Endodermal cell (in vitro differentiated cells): ENCODE results near the gene JAZF1. TPM values are rescaled to one million over a fixed set of nuclear protein-coding genes. Genes with fewer than 3 reads are reported as not detected.

Experiments used
- DNase-seq: peaks from one replicate; pipeline ENCODE4 v3.0.0-alpha.2; 2017
- H3K27ac ChIP-seq: 2 replicates; pipeline ENCODE4 v1.5.1; 2013; ENCODE audit warnings: mild to moderate bottlenecking, low read depth, low read length, moderate library complexity
- H3K27me3 ChIP-seq: 2 replicates; pipeline ENCODE4 v1.6.1; 2013; ENCODE audit warnings: mild to moderate bottlenecking, low read length, moderate library complexity; ENCODE audit not compliant: insufficient read depth, control insufficient read depth, poor library complexity, severe bottlenecking
- H3K36me3 ChIP-seq: 2 replicates; pipeline ENCODE4 v1.7.0; 2013; ENCODE audit warnings: mild to moderate bottlenecking, low read length, moderate library complexity; ENCODE audit not compliant: control insufficient read depth, insufficient read depth
- H3K4me1 ChIP-seq: one replicate; pipeline ENCODE4 v1.7.0; 2013; ENCODE audit warnings: low read length; ENCODE audit not compliant: control insufficient read depth, insufficient read depth
- H3K4me3 ChIP-seq: 2 replicates; pipeline ENCODE4 v1.5.1; 2013; ENCODE audit warnings: mild to moderate bottlenecking, low read length, moderate library complexity
- H3K9ac ChIP-seq: 2 replicates; pipeline ENCODE4 v1.6.1; 2013; ENCODE audit warnings: mild to moderate bottlenecking, low read length, moderate library complexity; ENCODE audit not compliant: poor library complexity, severe bottlenecking; ENCODE audit errors: extremely low read depth
- H3K9me3 ChIP-seq: 2 replicates; pipeline ENCODE4 v1.6.1; 2013; ENCODE audit warnings: mild to moderate bottlenecking, low read length, moderate library complexity; ENCODE audit not compliant: control insufficient read depth
- H3K27ac Mint-ChIP-seq: 2 replicates; pipeline ENCODE4 v1.8.0; 2020; ENCODE audit warnings: mixed read lengths
- H3K27me3 Mint-ChIP-seq: 2 replicates; pipeline ENCODE4 v1.8.0; 2021; ENCODE audit warnings: mild to moderate bottlenecking, mixed read lengths; ENCODE audit not compliant: insufficient read depth
- H3K36me3 Mint-ChIP-seq: 2 replicates; pipeline ENCODE4 v1.8.0; 2020; ENCODE audit warnings: low read depth, mixed read lengths
- H3K4me1 Mint-ChIP-seq: 2 replicates; pipeline ENCODE4 v1.8.0; 2020; ENCODE audit warnings: mixed read lengths
- H3K4me3 Mint-ChIP-seq: 2 replicates; pipeline ENCODE4 v1.8.0; 2020; ENCODE audit warnings: mild to moderate bottlenecking, moderate library complexity, mixed read lengths
- H3K9me3 Mint-ChIP-seq: 2 replicates; pipeline ENCODE4 v1.8.0; 2020; ENCODE audit warnings: mild to moderate bottlenecking, mixed read lengths
- WGBS, 2 experiments: methylation state at CpG; one replicate each; pipeline versions ENCODE4 v1.1.5 to v1.1.7; 2013; ENCODE audit warnings: missing lambda C conversion rate in 2 of 2, mixed read lengths in 1 of 2; ENCODE audit not compliant: insufficient coverage in 1 of 2, insufficient read length in 1 of 2; 5-methylcytosine and 5-hydroxymethylcytosine counted together
- total RNA-seq, 2 donors: library from RNA; stranded (reverse); fragmentation: NEBNext Ultra II Directional in 1 of 2; extraction: Animal tissue kit (Norgen Biotek cat#: 25700) in 1 of 2; gene quantifications; 2 replicates in 1 of 2; 3 replicates in 1 of 2; pipeline ENCODE4 v1.2.1, GENCODE V29; 2021
- TF ChIP-seq, protein P1 (sequence below): fragments of 200-600 bp; sonication (generic); conservative IDR thresholded peaks from 2 replicates; pipeline ENCODE4 v1.5.0; 2021; ENCODE audit warnings: antibody characterized with exemption, mild to moderate bottlenecking

JAZF1 gene
- total RNA-seq, 2 donors from 2014 or later, result 18.3 to 33.6 TPM

DNA sequence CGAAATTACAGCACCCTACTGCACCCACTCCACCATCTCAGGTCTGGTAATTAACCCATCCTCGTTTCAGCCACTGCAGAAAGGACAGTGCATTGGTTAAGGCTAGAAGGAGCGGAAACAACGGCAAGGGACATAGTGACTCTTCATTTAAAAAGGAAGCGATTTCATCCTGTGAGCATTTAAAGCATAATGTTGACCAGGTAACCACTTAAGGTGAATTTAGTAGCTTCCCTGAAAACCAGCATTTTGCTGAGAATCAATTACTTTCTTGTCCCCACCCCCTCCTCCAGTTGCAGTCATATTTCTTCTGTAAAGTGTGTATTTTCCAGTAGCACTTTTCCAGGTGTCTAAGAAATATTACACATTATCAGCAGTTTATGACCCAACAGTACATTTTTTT lies 821 bp upstream of the JAZF1 start:
- Mint-ChIP-seq H3K4me1 (peaks cover 32% of the 10 kb centered on the region), H3K27ac (no peak overlapping the region), H3K9me3 (no peaks in the 10 kb centered on the region), H3K4me3 (peak overlapping the region; percentile 76), H3K27me3 (peaks cover 28% of the 10 kb centered on the region), H3K36me3 (no peaks in the 10 kb centered on the region)
- Histone ChIP-seq H3K9me3 (no peaks in the 10 kb centered on the region), H3K27ac (no peak overlapping the region), H3K27me3 (peaks cover 32% of the 10 kb centered on the region), H3K36me3 (no peaks in the 10 kb centered on the region), H3K4me3 (no peak overlapping the region), H3K9ac (no peak overlapping the region), H3K4me1 (peaks cover 4% of the 10 kb centered on the region)
- DNase-seq, result no peak
- TF ChIP-seq, protein P1, sequence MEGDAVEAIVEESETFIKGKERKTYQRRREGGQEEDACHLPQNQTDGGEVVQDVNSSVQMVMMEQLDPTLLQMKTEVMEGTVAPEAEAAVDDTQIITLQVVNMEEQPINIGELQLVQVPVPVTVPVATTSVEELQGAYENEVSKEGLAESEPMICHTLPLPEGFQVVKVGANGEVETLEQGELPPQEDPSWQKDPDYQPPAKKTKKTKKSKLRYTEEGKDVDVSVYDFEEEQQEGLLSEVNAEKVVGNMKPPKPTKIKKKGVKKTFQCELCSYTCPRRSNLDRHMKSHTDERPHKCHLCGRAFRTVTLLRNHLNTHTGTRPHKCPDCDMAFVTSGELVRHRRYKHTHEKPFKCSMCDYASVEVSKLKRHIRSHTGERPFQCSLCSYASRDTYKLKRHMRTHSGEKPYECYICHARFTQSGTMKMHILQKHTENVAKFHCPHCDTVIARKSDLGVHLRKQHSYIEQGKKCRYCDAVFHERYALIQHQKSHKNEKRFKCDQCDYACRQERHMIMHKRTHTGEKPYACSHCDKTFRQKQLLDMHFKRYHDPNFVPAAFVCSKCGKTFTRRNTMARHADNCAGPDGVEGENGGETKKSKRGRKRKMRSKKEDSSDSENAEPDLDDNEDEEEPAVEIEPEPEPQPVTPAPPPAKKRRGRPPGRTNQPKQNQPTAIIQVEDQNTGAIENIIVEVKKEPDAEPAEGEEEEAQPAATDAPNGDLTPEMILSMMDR, result no peak
- 85 to 91% methylated on average over 5 of the region's 5 CpGs for WGBS, 2 experiments

DNA sequence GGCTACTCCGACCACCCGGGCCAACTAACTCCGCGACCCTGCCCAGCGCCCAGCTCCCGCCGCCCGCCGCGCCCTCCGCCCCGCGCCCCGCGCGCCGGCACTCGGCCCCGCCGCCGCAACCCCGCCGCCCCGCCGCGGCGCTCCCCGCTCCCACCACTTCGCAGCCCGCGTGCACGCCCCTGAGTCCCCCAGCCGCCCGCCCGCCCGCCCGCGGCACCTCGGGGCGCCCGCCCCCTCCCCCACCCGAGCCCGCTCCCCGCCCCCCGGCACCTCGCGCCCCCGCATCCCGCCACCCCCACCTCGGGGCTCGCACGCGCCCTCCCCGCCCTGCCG lies 598 bp downstream of the JAZF1 start:
- H3K36me3 ChIP-seq, result no peaks in the 10 kb centered on the region
- H3K9ac ChIP-seq, result no peak overlapping the region
- H3K4me1 ChIP-seq, result peaks cover 15% of the 10 kb centered on the region
- peaks cover 31% of the 10 kb centered on the region for H3K27me3 ChIP-seq
- TF ChIP-seq, protein P1, result no peak
- no peaks in the 10 kb centered on the region for H3K9me3 Mint-ChIP-seq
- H3K4me3 ChIP-seq, result peak overlapping the region; percentile 62
- no peak overlapping the region for H3K27ac ChIP-seq
- WGBS, 2 experiments, result 0% methylated on average over 39 of the region's 55 CpGs; no CpG with 5 or more reads in 1 of the 2 experiments
- DNase-seq, result no peak
- H3K36me3 Mint-ChIP-seq, result no peaks in the 10 kb centered on the region
- H3K4me3 Mint-ChIP-seq, result peak overlapping the region; percentile 76
- no peaks in the 10 kb centered on the region for H3K9me3 ChIP-seq
- H3K27me3 Mint-ChIP-seq, result peaks cover 26% of the 10 kb centered on the region
- no peak overlapping the region for H3K27ac Mint-ChIP-seq
- peaks cover 43% of the 10 kb centered on the region for H3K4me1 Mint-ChIP-seq

DNA sequence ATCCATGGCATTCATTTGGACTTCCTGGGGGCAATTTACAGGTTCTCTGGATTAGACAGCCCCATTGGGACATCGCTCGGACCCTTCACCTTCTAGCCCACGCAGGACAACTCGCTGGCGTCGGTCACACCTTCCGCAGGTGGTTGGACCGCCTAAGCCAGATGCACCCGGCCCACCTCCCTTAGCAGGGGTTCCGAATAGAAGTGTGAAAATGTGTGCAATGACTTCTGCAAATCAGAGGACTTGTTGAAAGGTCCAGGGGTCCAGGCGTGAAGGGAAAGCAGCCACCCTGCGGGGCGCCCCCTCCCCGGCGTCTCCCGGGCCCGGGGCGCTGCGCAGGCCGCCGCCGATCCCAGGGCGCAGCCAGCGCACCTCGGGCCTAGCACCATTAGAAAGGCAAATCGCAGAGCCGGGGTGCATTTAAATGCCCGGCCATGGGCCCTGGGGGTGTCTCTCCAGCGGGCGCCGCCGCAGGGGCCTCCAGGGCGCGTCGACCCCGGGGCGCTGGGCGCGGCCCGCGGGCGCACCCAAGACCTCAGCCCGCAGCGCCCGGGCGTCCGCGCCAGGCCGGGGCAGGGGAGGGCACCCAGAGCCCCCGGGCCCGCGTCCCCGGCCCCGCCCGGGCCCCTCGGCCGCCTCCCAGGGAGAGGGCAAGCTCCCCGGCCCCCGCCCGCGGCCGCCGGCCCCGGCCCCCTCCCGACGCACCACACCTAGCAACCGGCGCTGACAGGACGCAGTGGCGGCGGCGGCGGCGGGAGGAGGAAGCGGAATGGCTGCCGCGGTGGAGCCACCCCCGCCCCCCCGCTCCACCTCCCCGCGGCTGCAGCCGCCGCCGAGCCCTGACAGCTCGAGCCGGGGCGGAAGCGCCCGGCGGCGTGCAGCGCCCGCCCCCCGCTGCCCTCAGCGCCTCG lies 1.2 kb downstream of the JAZF1 start:
- Mint-ChIP-seq H3K9me3 (no peaks in the 10 kb centered on the region), H3K4me1 (peaks cover 44% of the 10 kb centered on the region), H3K4me3 (peak overlapping the region; percentile 76), H3K36me3 (no peaks in the 10 kb centered on the region), H3K27me3 (peaks cover 21% of the 10 kb centered on the region), H3K27ac (no peak overlapping the region)
- no peaks in the 10 kb centered on the region for H3K36me3 ChIP-seq
- no peak overlapping the region for H3K27ac ChIP-seq
- H3K9me3 ChIP-seq, result no peaks in the 10 kb centered on the region
- peak overlapping the region; percentile 86 for H3K4me3 ChIP-seq
- WGBS, 2 experiments, result 3 to 21% methylated on average over 12 to 95 of the region's 96 CpGs
- H3K27me3 ChIP-seq, result peaks cover 25% of the 10 kb centered on the region
- DNase-seq, result peak; percentile 83
- TF ChIP-seq, protein P1, result no peak
- H3K4me1 ChIP-seq, result peaks cover 17% of the 10 kb centered on the region
- H3K9ac ChIP-seq, result no peak overlapping the region
